Body of pancreas (tissue), 4 donors: ENCODE results near the gene TTC31. TPM values are rescaled to one million over a fixed set of nuclear protein-coding genes. Genes with fewer than 3 reads are reported as not detected.

Source experiments
- ATAC-seq: fragments of 150-250 bp; one replicate; pipeline ENCODE4 v1.9.1; 2016
- DNase-seq, 4 donors: peaks; one replicate each; pipeline ENCODE4 v3.0.0-alpha.2; 2019
- H3K27ac ChIP-seq, 4 donors: fragments of 200-600 bp; sonication (generic); 1 replicate in 3 of 4; 2 replicates in 1 of 4; pipeline versions ENCODE4 v1.5.1 to v1.6.1; 2016 to 2019; ENCODE audit warnings: mild to moderate bottlenecking in 1 of 4, mixed read lengths in 1 of 4, moderate library complexity in 1 of 4
- H3K27me3 ChIP-seq, 2 donors: fragments of 200-600 bp; sonication (generic); one replicate each; pipeline ENCODE4 v1.6.0; 2016; ENCODE audit warnings: mild to moderate bottlenecking in 1 of 2
- H3K36me3 ChIP-seq, 2 donors: fragments of 200-600 bp; sonication (generic); replicated peaks in 1 of 2; 2 replicates each; pipeline ENCODE4 v1.5.1; 2016; ENCODE audit warnings: low read depth in 2 of 2; ENCODE audit not compliant: insufficient read depth in 1 of 2
- H3K4me1 ChIP-seq: fragments of 200-600 bp; sonication (generic); one replicate; pipeline ENCODE4 v1.6.0; 2016
- H3K4me3 ChIP-seq, 2 donors: fragments of 200-600 bp; sonication (generic); 1 replicate in 1 of 2; 2 replicates in 1 of 2; pipeline ENCODE4 v1.5.1; 2016 to 2019
- H3K9me3 ChIP-seq, 3 donors: fragments of 200-600 bp; sonication (generic); 1 replicate in 2 of 3; 2 replicates in 1 of 3; pipeline ENCODE4 v1.5.1; 2016
- POLR2A ChIP-seq, 3 donors: fragments of 450-650 bp; IDR thresholded peaks; one replicate each; pipeline ENCODE4 v1.6.1; 2016; ENCODE audit warnings: antibody characterized with exemption in 3 of 3, mild to moderate bottlenecking in 2 of 3
- WGBS, 2 donors: methylation state at CpG; one replicate each; pipeline ENCODE4 v1.1.5; 2017; 5-methylcytosine and 5-hydroxymethylcytosine counted together
- intact Hi-C: fragments of 100-400 bp; cut with DNase I; formaldehyde crosslinking; loops from one replicate; pipeline ENCODE4 v1.15.1; 2023
- total RNA-seq, 2 donors: library from RNA; depleted of rRNA; stranded (reverse); fragments of >200 nt; gene quantifications; one replicate each; pipeline ENCODE4 v1.1.0, GENCODE V29; 2016
- TF ChIP-seq, protein P1 (sequence below), 7 experiments: fragments of 450-650 bp in 4 of 7; fragments of 200-600 bp in 3 of 7; sonication (generic) in 3 of 7; IDR thresholded peaks; one replicate each; pipeline ENCODE4 v1.5.1; 2016 to 2019; ENCODE audit warnings: antibody characterized with exemption in 7 of 7

Gene TTC31
- total RNA-seq, 2 donors from 2014 or later = 26.5 to 28.3 TPM

DNA sequence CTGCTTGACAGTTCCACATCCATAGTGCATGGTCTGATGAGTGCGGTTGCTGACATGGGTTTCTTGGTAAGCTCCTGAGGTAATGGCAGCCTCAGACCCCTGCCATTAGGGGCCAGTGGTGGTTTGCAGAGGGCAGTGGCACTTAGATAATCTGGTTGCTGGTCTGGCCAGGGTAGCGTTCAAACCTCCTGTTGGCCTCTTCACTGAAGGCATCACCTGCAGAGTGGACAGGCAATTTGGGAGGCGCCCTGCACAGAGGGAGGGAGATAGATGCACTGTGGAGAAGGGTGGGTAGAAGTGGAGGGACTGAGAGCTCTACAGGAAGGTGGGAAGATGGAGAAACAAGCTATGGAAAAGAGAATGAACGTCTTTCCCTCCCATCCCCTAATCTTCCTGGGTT lies 50.6 kb downstream of the TTC31 start:
- intact Hi-C loops = no loop called here
- no peak overlapping the region for H3K27ac ChIP-seq
- no peaks in the 10 kb centered on the region for H3K27me3 ChIP-seq
- WGBS, 2 donors = 78 to 82% methylated on average over 4 of the region's 4 CpGs
- H3K4me1 ChIP-seq = peaks cover 17% of the 10 kb centered on the region
- no peak for ATAC-seq
- no peaks in the 10 kb centered on the region for H3K36me3 ChIP-seq
- DNase-seq = no peak
- no peaks in the 10 kb centered on the region for H3K9me3 ChIP-seq
- H3K4me3 ChIP-seq = no peak overlapping the region
- TF ChIP-seq, protein P1, sequence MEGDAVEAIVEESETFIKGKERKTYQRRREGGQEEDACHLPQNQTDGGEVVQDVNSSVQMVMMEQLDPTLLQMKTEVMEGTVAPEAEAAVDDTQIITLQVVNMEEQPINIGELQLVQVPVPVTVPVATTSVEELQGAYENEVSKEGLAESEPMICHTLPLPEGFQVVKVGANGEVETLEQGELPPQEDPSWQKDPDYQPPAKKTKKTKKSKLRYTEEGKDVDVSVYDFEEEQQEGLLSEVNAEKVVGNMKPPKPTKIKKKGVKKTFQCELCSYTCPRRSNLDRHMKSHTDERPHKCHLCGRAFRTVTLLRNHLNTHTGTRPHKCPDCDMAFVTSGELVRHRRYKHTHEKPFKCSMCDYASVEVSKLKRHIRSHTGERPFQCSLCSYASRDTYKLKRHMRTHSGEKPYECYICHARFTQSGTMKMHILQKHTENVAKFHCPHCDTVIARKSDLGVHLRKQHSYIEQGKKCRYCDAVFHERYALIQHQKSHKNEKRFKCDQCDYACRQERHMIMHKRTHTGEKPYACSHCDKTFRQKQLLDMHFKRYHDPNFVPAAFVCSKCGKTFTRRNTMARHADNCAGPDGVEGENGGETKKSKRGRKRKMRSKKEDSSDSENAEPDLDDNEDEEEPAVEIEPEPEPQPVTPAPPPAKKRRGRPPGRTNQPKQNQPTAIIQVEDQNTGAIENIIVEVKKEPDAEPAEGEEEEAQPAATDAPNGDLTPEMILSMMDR (IDR thresholded peaks at IDR 0.05) = no peak
- no peak for TF ChIP-seq POLR2A (IDR thresholded peaks at IDR 0.05)

DNA sequence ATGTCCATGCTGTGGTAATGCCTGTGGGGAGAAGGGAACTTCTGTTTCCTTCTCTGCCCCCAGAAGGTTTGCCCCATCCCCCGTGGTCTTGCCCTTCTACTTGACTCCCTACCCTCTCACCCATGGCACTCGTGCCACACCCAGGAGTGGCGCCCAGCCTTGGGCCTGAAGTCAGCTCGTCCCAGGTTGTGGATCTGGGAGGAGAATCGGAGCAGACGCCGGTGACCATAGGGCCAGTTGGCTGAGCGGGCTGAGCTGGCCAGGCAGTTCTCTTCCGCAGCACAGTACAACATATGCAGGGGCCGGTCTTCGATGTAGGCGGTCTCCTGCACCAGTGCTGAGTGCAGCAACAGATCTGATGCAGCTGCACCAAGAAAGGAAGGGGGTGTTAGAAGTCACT lies 51.5 kb downstream of the TTC31 start:
- intact Hi-C loops = no loop called here

DNA sequence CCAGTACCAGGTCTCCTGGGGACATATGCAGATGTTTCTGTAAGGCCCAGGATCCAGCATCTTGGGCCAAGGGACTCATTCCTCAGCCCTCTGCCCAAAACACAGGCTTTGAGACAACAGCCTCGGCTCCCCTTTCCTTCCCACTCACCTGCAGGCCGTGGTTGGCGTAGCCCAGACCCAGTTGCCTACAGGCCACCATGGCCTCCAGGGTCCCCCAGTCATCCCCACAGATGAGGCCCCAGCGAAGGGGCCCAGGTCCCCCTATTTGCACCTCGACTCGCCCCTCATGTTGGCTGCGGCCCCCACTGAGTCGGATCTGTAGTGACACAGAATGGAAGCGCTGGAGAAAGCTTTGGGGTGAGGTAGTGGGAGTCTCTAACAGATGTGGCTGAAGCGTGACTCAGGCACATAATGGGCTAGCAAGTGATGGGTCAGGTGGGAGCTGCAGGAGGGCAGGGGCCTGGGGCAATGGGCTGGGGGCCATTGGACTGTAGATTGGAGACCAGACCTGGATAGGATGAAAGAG lies 52.6 kb downstream of the TTC31 start:
- Histone ChIP-seq H3K4me1 (peaks cover 9% of the 10 kb centered on the region), H3K4me3 (no peak overlapping the region), H3K36me3 (no peaks in the 10 kb centered on the region), H3K9me3 (no peaks in the 10 kb centered on the region), H3K27ac (no peak overlapping the region), H3K27me3 (no peaks in the 10 kb centered on the region)
- TF ChIP-seq, protein P1 (IDR thresholded peaks at IDR 0.05) = no peak
- TF ChIP-seq POLR2A (IDR thresholded peaks at IDR 0.05) = no peak
- ATAC-seq = no peak
- WGBS, 2 donors = 73 to 74% methylated on average over 6 to 10 of the region's 10 CpGs
- intact Hi-C loops = no loop called here
- no peak for DNase-seq

More for the DNA sequence above, 51.5 kb downstream of the TTC31 start:
- Histone ChIP-seq H3K9me3 (no peaks in the 10 kb centered on the region), H3K4me3 (no peak overlapping the region), H3K4me1 (peaks cover 12% of the 10 kb centered on the region), H3K36me3 (no peaks in the 10 kb centered on the region), H3K27ac (no peak overlapping the region), H3K27me3 (no peaks in the 10 kb centered on the region)
- no peak for DNase-seq
- no peak for TF ChIP-seq POLR2A (IDR thresholded peaks at IDR 0.05)
- TF ChIP-seq, protein P1 (IDR thresholded peaks at IDR 0.05) = no peak
- ATAC-seq = no peak
- WGBS, 2 donors = 71 to 75% methylated on average over 10 to 12 of the region's 12 CpGs

DNA sequence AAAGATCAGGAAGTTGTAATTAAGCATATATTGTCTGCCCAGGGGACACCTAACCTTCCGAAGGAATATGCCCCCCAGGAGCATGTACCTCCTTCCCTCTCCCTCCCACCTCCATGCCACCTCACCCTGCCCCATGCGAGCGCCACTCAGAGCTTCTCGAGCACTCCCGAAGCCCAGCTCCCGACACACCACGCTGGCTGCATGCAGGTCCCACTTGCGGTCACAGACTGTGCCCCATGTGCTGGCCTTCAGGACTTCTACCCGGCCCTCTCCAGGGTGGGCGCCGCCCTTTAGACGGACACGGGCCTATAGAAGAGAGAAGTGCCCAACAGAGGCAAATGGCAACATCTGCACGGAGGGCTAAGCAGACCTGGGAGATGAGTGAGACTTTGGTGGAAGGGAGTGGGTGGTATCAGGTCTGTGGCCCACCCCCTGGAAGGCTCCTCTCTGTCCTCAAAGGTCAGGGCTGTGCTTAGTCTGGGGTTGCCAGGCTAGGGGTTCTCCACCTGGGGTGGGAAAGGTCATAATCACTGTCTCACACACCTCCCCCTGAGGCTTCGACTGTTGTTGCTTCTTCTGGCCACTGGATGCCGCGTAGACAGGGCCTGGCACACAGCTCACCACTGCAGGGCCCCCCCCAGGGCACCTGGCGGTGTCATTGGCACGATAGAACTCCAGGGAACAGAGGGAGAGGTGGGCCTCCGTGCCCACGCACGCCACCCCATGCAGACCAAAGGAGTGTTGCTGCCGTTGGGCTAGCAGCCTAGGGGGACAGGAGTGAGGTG lies 53.5 kb downstream of the TTC31 start:
- Histone ChIP-seq H3K4me1 (peaks cover under 1% of the 10 kb centered on the region), H3K4me3 (no peak overlapping the region), H3K9me3 (no peaks in the 10 kb centered on the region), H3K27me3 (no peaks in the 10 kb centered on the region), H3K27ac (no peak overlapping the region), H3K36me3 (no peaks in the 10 kb centered on the region)
- TF ChIP-seq POLR2A (IDR thresholded peaks at IDR 0.05) = no peak
- TF ChIP-seq, protein P1 (IDR thresholded peaks at IDR 0.05) = no peak
- DNase-seq (no peak), ATAC-seq (no peak)
- intact Hi-C loops = no loop called here
- 72 to 73% methylated on average over 21 to 23 of the region's 23 CpGs for WGBS, 2 donors

DNA sequence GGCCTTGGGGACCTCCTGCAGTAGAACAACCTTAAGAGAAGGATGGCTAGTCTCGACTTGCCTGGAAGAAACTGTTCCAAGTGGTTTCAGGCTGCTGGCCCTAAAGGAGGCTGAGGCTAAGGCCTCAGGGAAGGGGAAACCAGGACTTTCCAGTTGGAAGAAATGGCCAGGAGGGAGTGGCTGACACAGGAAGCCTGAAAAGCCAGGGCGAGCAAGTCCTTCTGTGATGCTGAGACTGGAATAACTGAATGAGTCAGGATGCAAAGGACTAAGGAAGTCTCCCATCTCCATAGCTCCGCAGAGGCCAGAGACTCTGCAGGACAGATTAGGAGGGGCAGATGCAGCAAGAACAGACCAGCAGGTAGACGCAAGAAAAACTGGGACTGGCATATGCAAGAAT lies 54.3 kb downstream of the TTC31 start:
- Histone ChIP-seq H3K4me1 (no peaks in the 10 kb centered on the region), H3K9me3 (no peaks in the 10 kb centered on the region), H3K4me3 (no peak overlapping the region), H3K36me3 (no peaks in the 10 kb centered on the region), H3K27ac (no peak overlapping the region), H3K27me3 (no peaks in the 10 kb centered on the region)
- intact Hi-C loops = no loop called here
- ATAC-seq (no peak), DNase-seq (no peak)
- 38 to 48% methylated on average over 4 of the region's 4 CpGs for WGBS, 2 donors
- TF ChIP-seq POLR2A (IDR thresholded peaks at IDR 0.05) = no peak
- TF ChIP-seq, protein P1 (IDR thresholded peaks at IDR 0.05) = no peak
